H1 (cell line): Measurements from ENCODE around the gene UBA6. TPM values are rescaled to one million over a fixed set of nuclear protein-coding genes. Genes with fewer than 3 reads are reported as not detected.

Source experiments
- CTCF ChIA-PET: fragments of 300-600 bp; sonication (Branson Sonifier 250); formaldehyde crosslinking; loops from one replicate; lab custom pipeline; 2021; ENCODE audit not compliant: partially characterized antibody; lab: Charles Lee
- POLR2A ChIA-PET: fragments of 300-600 bp; sonication (Branson Sonifier 250); formaldehyde crosslinking; loops from one replicate; lab custom pipeline; 2021; ENCODE audit warnings: inconsistent platforms; ENCODE audit not compliant: partially characterized antibody; lab: Charles Lee
- DNase-seq, 2 experiments: peaks; one replicate each; pipeline versions ENCODE4 v3.0.0 to v3.0.0-alpha.2; 2010 to 2022; ENCODE audit warnings: low spot score in 2 of 2, low read depth in 1 of 2, mixed read lengths in 1 of 2
- FAIRE-seq: peaks from 2 replicates; lab custom pipeline; 2011; peaks lifted over from hg19 to GRCh38; lab: Jason Lieb, UNC
- H2AFZ ChIP-seq: 2 replicates; pipeline ENCODE4 v1.8.1; 2012; ENCODE audit warnings: low read length, inconsistent platforms
- H2AK5ac ChIP-seq: 2 replicates; pipeline ENCODE4 v1.6.1; 2013; ENCODE audit warnings: low read depth, low read length
- H2BK120ac ChIP-seq: replicated peaks from 2 replicates; pipeline ENCODE3; 2013; ENCODE audit warnings: low read depth, low read length, inconsistent platforms
- H2BK12ac ChIP-seq: 2 replicates; pipeline ENCODE4 v1.6.1; 2013; ENCODE audit warnings: low read depth, low read length
- H2BK15ac ChIP-seq: 2 replicates; pipeline ENCODE4 v1.6.1; 2013; ENCODE audit warnings: low read length
- H2BK20ac ChIP-seq: 2 replicates; pipeline ENCODE4 v1.6.1; 2013; ENCODE audit warnings: low read length
- H2BK5ac ChIP-seq: 2 replicates; pipeline ENCODE4 v1.6.1; 2013; ENCODE audit warnings: low read depth, low read length
- H3K14ac ChIP-seq: 2 replicates; pipeline ENCODE4 v1.6.1; 2013; ENCODE audit warnings: inconsistent platforms; ENCODE audit not compliant: insufficient read length
- H3K18ac ChIP-seq: 2 replicates; pipeline ENCODE4 v1.6.1; 2013; ENCODE audit warnings: low read length; ENCODE audit errors: extremely low read depth
- H3K23ac ChIP-seq: 2 replicates; pipeline ENCODE4 v1.6.1; 2013; ENCODE audit warnings: inconsistent platforms; ENCODE audit not compliant: insufficient read length
- H3K23me2 ChIP-seq: 2 replicates; pipeline ENCODE4 v1.6.1; 2013; ENCODE audit warnings: low read depth, low read length
- H3K27ac ChIP-seq: 2 replicates; pipeline ENCODE4 v1.6.1; 2011; ENCODE audit warnings: low read depth, low read length, inconsistent platforms
- H3K27me3 ChIP-seq, 4 experiments: replicated peaks in 1 of 4; 1 replicate in 1 of 4; 2 replicates in 3 of 4; pipeline versions ENCODE4 v1.6.1 to v1.8.1; 2011 to 2013; ENCODE audit warnings: low read length in 3 of 4, mild to moderate bottlenecking in 3 of 4, inconsistent platforms in 2 of 4, mixed read lengths in 2 of 4, moderate library complexity in 1 of 4; ENCODE audit not compliant: control insufficient read depth in 3 of 4, insufficient read depth in 3 of 4; ENCODE audit errors: extremely low read depth in 1 of 4
- H3K36me3 ChIP-seq, 4 experiments: 2 replicates each; pipeline versions ENCODE4 v1.6.1 to v1.8.1; 2011 to 2013; ENCODE audit warnings: mild to moderate bottlenecking in 4 of 4, low read length in 3 of 4, moderate library complexity in 2 of 4, control low read depth in 1 of 4, inconsistent platforms in 1 of 4; ENCODE audit not compliant: insufficient read depth in 4 of 4, control insufficient read depth in 2 of 4
- H3K4ac ChIP-seq: replicated peaks from 2 replicates; pipeline ENCODE3; 2013; ENCODE audit warnings: low read length, low read depth, mixed read lengths, inconsistent platforms; ENCODE audit not compliant: insufficient read length
- H3K4me1 ChIP-seq, 4 experiments: replicated peaks in 1 of 4; 1 replicate in 1 of 4; 2 replicates in 3 of 4; pipeline versions ENCODE4 v1.6.1 to v1.8.1; 2011 to 2013; ENCODE audit warnings: low read length in 3 of 4, inconsistent platforms in 2 of 4, mixed read lengths in 1 of 4; ENCODE audit not compliant: insufficient read depth in 4 of 4, control insufficient read depth in 3 of 4
- H3K4me2 ChIP-seq, 2 experiments: 2 replicates each; pipeline versions ENCODE4 v1.6.1 to v1.8.1; 2011 to 2013; ENCODE audit warnings: low read depth in 2 of 2, low read length in 2 of 2, control low read depth in 1 of 2, inconsistent platforms in 1 of 2, mild to moderate bottlenecking in 1 of 2; ENCODE audit not compliant: insufficient read depth in 1 of 2
- H3K4me3 ChIP-seq, 4 experiments: fragments of 200-600, 300-600 bp in 1 of 4; sonication (generic), shearing (Covaris generic), sonication (Bioruptor Twin) in 1 of 4; 2 replicates each; pipeline versions ENCODE4 v1.5.1 to v1.8.1; 2011 to 2016; ENCODE audit warnings: low read length in 4 of 4, low read depth in 3 of 4, control low read depth in 2 of 4, inconsistent platforms in 2 of 4, mild to moderate bottlenecking in 2 of 4, mixed read lengths in 1 of 4, moderate library complexity in 1 of 4; ENCODE audit not compliant: insufficient read depth in 2 of 4; ENCODE audit errors: extremely low read depth in 1 of 4
- H3K56ac ChIP-seq: replicated peaks from 2 replicates; pipeline ENCODE3; 2013; ENCODE audit warnings: low read depth, mild to moderate bottlenecking, mixed read lengths, low read length, inconsistent platforms; ENCODE audit not compliant: insufficient read length
- H3K79me1 ChIP-seq: 2 replicates; pipeline ENCODE4 v1.6.1; 2013; ENCODE audit warnings: low read depth, low read length, control low read depth
- H3K79me2 ChIP-seq, 2 experiments: 2 replicates each; pipeline versions ENCODE4 v1.6.1 to v1.8.1; 2012 to 2013; ENCODE audit warnings: low read length in 2 of 2, mild to moderate bottlenecking in 2 of 2, inconsistent platforms in 1 of 2; ENCODE audit not compliant: insufficient read depth in 2 of 2, control insufficient read depth in 1 of 2
- H3K9ac ChIP-seq, 4 experiments: replicated peaks in 1 of 4; 1 replicate in 1 of 4; 2 replicates in 3 of 4; pipeline versions ENCODE4 v1.6.1 to v1.8.1; 2011 to 2013; ENCODE audit warnings: low read depth in 3 of 4, low read length in 3 of 4, control low read depth in 2 of 4, mild to moderate bottlenecking in 2 of 4, moderate library complexity in 2 of 4, inconsistent platforms in 1 of 4; ENCODE audit errors: extremely low read depth in 1 of 4
- H3K9me3 ChIP-seq, 2 experiments: 2 replicates each; pipeline versions ENCODE4 v1.6.1 to v1.8.1; 2012 to 2013; ENCODE audit warnings: mild to moderate bottlenecking in 2 of 2, moderate library complexity in 2 of 2, control low read depth in 1 of 2, inconsistent platforms in 1 of 2, low read depth in 1 of 2, low read length in 1 of 2, mixed read lengths in 1 of 2; ENCODE audit not compliant: insufficient read depth in 2 of 2
- H4K20me1 ChIP-seq, 2 experiments: replicated peaks in 1 of 2; 2 replicates each; pipeline versions ENCODE3 to v1.8.1; 2011 to 2013; ENCODE audit warnings: inconsistent platforms in 2 of 2, low read length in 2 of 2, mild to moderate bottlenecking in 1 of 2; ENCODE audit not compliant: insufficient read depth in 2 of 2, control insufficient read depth in 1 of 2
- H4K5ac ChIP-seq: 2 replicates; pipeline ENCODE4 v1.6.1; 2013; ENCODE audit warnings: low read length, low read depth, mixed read lengths, inconsistent platforms; ENCODE audit not compliant: insufficient read length
- H4K8ac ChIP-seq: 2 replicates; pipeline ENCODE4 v1.8.0; 2013; ENCODE audit warnings: mild to moderate bottlenecking, moderate library complexity, low read length, inconsistent platforms; ENCODE audit not compliant: insufficient read depth; ENCODE audit errors: extremely low read depth
- H4K91ac ChIP-seq: replicated peaks from 2 replicates; pipeline ENCODE3; 2013; ENCODE audit warnings: low read length, mixed read lengths, inconsistent platforms; ENCODE audit not compliant: insufficient read length
- CBX8 ChIP-seq: fragments of 300-800, 300-1000 bp; sonication (generic); IDR thresholded peaks from 2 replicates; pipeline ENCODE4 v1.7.1; 2016; ENCODE audit warnings: low read depth, low read length, borderline replicate concordance
- CTCF ChIP-seq, 3 experiments: IDR thresholded peaks; 1 replicate in 2 of 3; 2 replicates in 1 of 3; pipeline versions ENCODE4 v1.5.1 to v1.6.1; 2011; ENCODE audit warnings: low read length in 3 of 3, mild to moderate bottlenecking in 3 of 3, inconsistent platforms in 2 of 3, low read depth in 1 of 3, moderate library complexity in 1 of 3; ENCODE audit not compliant: insufficient read depth in 1 of 3; ENCODE audit errors: control extremely low read depth in 1 of 3
- EGR1 ChIP-seq: IDR thresholded peaks from 2 replicates; pipeline ENCODE4 v1.6.1; 2011; ENCODE audit warnings: low read depth, low read length, borderline replicate concordance
- HDAC6 ChIP-seq: IDR thresholded peaks from one replicate; pipeline ENCODE4 v1.7.1; 2012; ENCODE audit warnings: low read depth, mild to moderate bottlenecking, inconsistent platforms, low read length, moderate library complexity
- KDM1A ChIP-seq: fragments of 200-600, 300-600 bp; sonication (generic); IDR thresholded peaks from 2 replicates; pipeline ENCODE4 v1.7.1; 2016; ENCODE audit warnings: mild to moderate bottlenecking, low read length, borderline replicate concordance
- POLR2A ChIP-seq, 2 experiments: IDR thresholded peaks; 1 replicate in 1 of 2; 2 replicates in 1 of 2; pipeline ENCODE4 v1.6.1; 2011; ENCODE audit warnings: low read depth in 2 of 2, low read length in 2 of 2, mild to moderate bottlenecking in 2 of 2; ENCODE audit errors: control extremely low read depth in 1 of 2
- TAF7 ChIP-seq: optimal IDR thresholded peaks from 2 replicates; pipeline ENCODE3; 2011; ENCODE audit warnings: low read depth, mild to moderate bottlenecking, inconsistent platforms, low read length, moderate library complexity, borderline replicate concordance
- TBP ChIP-seq: IDR thresholded peaks from 2 replicates; pipeline ENCODE4 v1.6.1; 2011; ENCODE audit warnings: low read depth, low read length, improper control_type of control experiment
- ZNF274 ChIP-seq: IDR thresholded peaks from 2 replicates; pipeline ENCODE4 v1.7.0; 2012; ENCODE audit warnings: low read length, borderline replicate concordance; ENCODE audit errors: extremely low read depth
- WGBS, 2 experiments: shearing (Covaris generic) in 1 of 2; methylation state at CpG; one replicate each; pipeline versions ENCODE4 v1.1.6 to v1.1.7; 2013 to 2015; ENCODE audit warnings: low lambda C conversion rate in 2 of 2, mixed read lengths in 2 of 2, inconsistent platforms in 1 of 2, low coverage in 1 of 2, missing lambda C conversion rate in 1 of 2; ENCODE audit not compliant: insufficient replicate concordance in 2 of 2, insufficient coverage in 1 of 2, insufficient read length in 1 of 2; ENCODE audit errors: extremely low coverage in 1 of 2, missing lambda C conversion rate in 1 of 2; 5-methylcytosine and 5-hydroxymethylcytosine counted together
- polyA plus RNA-seq, 7 experiments: library from polyadenylated mRNA; depleted of rRNA in 3 of 7; stranded (reverse) in 5 of 7; unstranded in 2 of 7; fragments of >200 nt in 5 of 7; fragments of 200-250 nt in 2 of 7; gene quantifications; 1 replicate in 5 of 7; 2 replicates in 1 of 7; 4 replicates in 1 of 7; pipeline versions ENCODE4 v1.2.1 to v1.2.3, GENCODE V29; 2011 to 2013; ENCODE audit warnings: missing spikeins in 2 of 7, mixed read lengths in 2 of 7
- total RNA-seq: library from RNA; stranded (reverse); fragmentation: NEBNext Ultra II Directional; extraction: Animal tissue kit (Norgen Biotek cat#: 25700); gene quantifications from 2 replicates; pipeline ENCODE4 v1.2.1, GENCODE V29; 2021
- TF ChIP-seq, protein P1 (sequence below): IDR thresholded peaks from 2 replicates; pipeline ENCODE4 v1.6.1; 2012; ENCODE audit warnings: inconsistent platforms

UBA6 gene
- total and polyA plus RNA-seq, 2 of the 8 experiments (the other 6 are each of a cell fraction or from before 2014, with no cell fraction given): 17.4 to 74.3 TPM

DNA sequence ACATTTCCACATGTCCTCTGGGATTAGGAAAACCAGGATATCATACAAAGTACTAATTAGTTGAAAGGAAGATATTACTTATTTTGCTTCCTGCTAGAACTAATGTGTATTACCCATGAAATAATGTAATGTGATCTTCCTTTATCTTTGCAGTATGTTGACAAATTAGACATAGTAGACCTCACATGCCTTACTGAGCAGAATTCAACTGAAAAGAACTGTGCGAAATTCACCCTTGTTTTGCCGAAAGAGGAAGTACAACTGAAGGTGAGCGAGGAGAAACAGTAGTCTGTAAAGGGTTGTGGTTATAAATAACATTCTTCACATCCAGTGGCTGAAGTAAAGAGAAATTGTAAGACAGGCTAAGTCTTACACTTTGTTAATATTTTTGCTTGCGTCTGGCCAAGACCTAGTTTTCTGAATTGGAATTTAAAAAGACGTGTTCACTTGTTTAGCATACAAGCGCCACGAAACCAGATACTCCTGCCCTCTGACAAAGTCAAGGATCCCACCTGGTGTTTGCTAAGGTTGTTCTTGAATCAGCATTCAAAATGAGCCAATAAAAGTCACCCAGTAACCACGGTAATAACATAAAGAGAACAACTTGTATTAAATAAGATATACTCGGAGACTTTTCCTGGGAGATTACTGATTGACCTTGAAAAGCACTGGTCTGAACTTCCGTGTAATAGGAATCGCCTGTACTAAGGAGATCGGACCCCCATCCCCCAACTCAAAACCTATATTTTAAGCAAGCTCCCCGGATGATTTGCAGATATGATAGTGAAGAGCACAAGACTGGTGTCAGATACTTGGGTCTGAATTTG lies 125.5 kb downstream of the UBA6 start:
- peak overlapping the region; percentile 27; the same call in 1 of the 2 replicates for H3K27ac ChIP-seq
- no peak overlapping the region for H3K4me3 ChIP-seq
- WGBS, 2 experiments: 82% methylated on average over 13 of the region's 13 CpGs; no CpG with 5 or more reads in 1 of the 2 experiments
- CTCF ChIA-PET: no interaction called here
- no peak overlapping the region for H2AK5ac ChIP-seq
- H3K36me3 ChIP-seq: no peaks in the 10 kb centered on the region
- H3K79me1 ChIP-seq: no peaks in the 10 kb centered on the region
- no peak overlapping the region for H3K23ac ChIP-seq
- H3K4me2 ChIP-seq: 0 out of 4 replicates have a peak overlapping the region, but pooled peaks of 1 of the 2 experiments have one; percentile 1
- no peak for DNase-seq
- H2BK120ac ChIP-seq: no peak overlapping the region
- H3K23me2 ChIP-seq: no peaks in the 10 kb centered on the region
- no peak overlapping the region for H4K5ac ChIP-seq
- no peak overlapping the region for H2BK5ac ChIP-seq
- no peak overlapping the region for H3K4ac ChIP-seq
- H3K79me2 ChIP-seq: no peaks in the 10 kb centered on the region
- no peak overlapping the region for H2BK20ac ChIP-seq
- no peak overlapping the region for H3K56ac ChIP-seq
- peak overlapping the region; percentile 99 for H2AFZ ChIP-seq
- peaks cover 0 to 7% (median 2%) of the 10 kb centered on the region in 4 experiments; a peak in 1 of 7 replicates for H3K4me1 ChIP-seq
- H3K14ac ChIP-seq: no peak overlapping the region
- H3K9me3 ChIP-seq: no peaks in the 10 kb centered on the region
- no peaks in the 10 kb centered on the region for H4K20me1 ChIP-seq
- no peak overlapping the region for H2BK12ac ChIP-seq
- POLR2A ChIA-PET: no interaction called here
- no peak overlapping the region for H3K18ac ChIP-seq
- no peak overlapping the region for H3K9ac ChIP-seq
- no peak overlapping the region for H4K8ac ChIP-seq
- no peak overlapping the region for H4K91ac ChIP-seq
- FAIRE-seq: no peak
- H3K27me3 ChIP-seq: no peaks in the 10 kb centered on the region
- H2BK15ac ChIP-seq: no peak overlapping the region
- TF ChIP-seq, protein P1, sequence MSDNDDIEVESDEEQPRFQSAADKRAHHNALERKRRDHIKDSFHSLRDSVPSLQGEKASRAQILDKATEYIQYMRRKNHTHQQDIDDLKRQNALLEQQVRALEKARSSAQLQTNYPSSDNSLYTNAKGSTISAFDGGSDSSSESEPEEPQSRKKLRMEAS: no peak
- TF ChIP-seq HDAC6 (no peak), TBP (peak; percentile 32; the same call in 1 of the 2 replicates), CTCF (IDR thresholded peaks at IDR 0.05; ENCODE audit: control extremely low read depth in 1 of 3, insufficient read depth in 1 of 3, low read depth in 1 of 3, low read length in 3 of 3) (no peak), POLR2A (IDR thresholded peaks at IDR 0.05; ENCODE audit: control extremely low read depth in 1 of 2, low read depth in 2 of 2, low read length in 2 of 2) (peak in 1 of 2 experiments; percentile 51; a peak in 1 of 3 replicates), EGR1 (no peak), CBX8 (no peak), KDM1A (no peak), ZNF274 (no peak), TAF7 (peak; percentile 8)
